Subcutaneous adipose tissue (tissue), 4 donors: Measurements from ENCODE around the gene NSUN2. TPM values are rescaled to one million over a fixed set of nuclear protein-coding genes. Genes with fewer than 3 reads are reported as not detected.

ENCODE experiments used
- total RNA-seq, 4 donors: library from RNA; depleted of rRNA; stranded (reverse); fragments of >200 nt; gene quantifications; one replicate each; pipeline ENCODE4 v1.1.0, GENCODE V29; 2016
- TF ChIP-seq, protein P1 (sequence below): fragments of 450-650 bp; IDR thresholded peaks from one replicate; pipeline ENCODE4 v1.5.1; 2016; ENCODE audit warnings: low read depth, mild to moderate bottlenecking, control low read depth, antibody characterized with exemption, moderate library complexity

Gene NSUN2
- total RNA-seq, 4 donors from 2014 or later = 37.7 to 51.6 (median 42.1) TPM

DNA sequence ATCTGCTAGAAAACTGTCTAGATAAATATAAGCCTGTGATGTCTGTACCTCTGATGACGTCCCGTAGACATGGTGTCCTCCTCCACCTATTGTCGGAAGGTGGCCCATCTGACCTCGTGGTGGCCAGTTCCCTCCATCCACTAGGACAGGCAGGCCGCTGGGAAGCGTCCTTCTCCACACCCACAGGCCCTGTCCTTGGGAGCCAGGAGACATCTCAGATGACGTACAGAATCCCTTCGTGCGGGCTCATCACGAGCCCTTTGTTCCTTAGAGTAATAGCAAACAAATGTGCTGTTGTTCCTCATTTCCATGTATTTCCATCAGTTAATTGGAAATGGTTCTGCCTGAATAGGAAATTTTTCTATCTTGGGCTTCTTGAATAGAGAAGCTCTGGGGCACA lies 42.0 kb upstream of the NSUN2 start:
- TF ChIP-seq, protein P1, sequence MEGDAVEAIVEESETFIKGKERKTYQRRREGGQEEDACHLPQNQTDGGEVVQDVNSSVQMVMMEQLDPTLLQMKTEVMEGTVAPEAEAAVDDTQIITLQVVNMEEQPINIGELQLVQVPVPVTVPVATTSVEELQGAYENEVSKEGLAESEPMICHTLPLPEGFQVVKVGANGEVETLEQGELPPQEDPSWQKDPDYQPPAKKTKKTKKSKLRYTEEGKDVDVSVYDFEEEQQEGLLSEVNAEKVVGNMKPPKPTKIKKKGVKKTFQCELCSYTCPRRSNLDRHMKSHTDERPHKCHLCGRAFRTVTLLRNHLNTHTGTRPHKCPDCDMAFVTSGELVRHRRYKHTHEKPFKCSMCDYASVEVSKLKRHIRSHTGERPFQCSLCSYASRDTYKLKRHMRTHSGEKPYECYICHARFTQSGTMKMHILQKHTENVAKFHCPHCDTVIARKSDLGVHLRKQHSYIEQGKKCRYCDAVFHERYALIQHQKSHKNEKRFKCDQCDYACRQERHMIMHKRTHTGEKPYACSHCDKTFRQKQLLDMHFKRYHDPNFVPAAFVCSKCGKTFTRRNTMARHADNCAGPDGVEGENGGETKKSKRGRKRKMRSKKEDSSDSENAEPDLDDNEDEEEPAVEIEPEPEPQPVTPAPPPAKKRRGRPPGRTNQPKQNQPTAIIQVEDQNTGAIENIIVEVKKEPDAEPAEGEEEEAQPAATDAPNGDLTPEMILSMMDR = no peak

DNA sequence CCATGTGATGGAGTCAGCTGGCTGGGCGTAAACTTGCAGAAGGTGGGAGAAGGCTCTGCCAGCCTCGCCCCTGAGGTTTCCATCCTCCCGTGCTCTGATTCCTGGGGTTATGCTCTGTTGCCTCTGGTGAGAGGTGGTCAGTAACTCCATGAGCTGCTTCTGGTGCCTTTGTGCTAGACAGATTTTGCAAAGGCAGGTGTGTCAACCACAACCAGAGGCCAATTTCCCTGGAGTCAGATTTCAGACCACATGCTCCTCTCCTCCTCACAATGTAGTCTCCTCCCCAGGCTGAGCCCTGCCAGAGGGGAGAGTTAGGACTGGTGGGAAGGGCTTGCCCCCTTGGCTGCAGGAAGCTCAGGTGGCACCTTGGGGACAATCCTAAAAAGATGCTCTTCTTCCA lies 41.6 kb upstream of the NSUN2 start:
- TF ChIP-seq, protein P1 = no peak

DNA sequence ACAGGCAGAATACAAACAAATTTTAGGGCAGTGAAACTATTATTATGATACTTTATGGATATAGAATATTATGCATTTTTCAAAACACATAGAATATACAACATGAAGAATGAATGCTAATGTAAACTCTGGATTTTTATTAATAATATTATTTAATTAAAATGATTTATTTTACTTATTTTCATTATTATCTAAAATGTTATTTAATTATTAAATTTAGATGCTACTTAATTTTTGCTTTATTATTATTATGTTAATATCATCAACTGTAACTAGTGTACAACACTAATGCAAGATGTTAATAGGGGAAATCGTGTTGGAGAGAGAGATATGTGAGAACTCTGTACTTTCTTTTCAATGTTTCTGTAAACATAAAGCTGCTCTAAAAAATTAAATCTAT lies 41.1 kb upstream of the NSUN2 start:
- TF ChIP-seq, protein P1 = no peak

DNA sequence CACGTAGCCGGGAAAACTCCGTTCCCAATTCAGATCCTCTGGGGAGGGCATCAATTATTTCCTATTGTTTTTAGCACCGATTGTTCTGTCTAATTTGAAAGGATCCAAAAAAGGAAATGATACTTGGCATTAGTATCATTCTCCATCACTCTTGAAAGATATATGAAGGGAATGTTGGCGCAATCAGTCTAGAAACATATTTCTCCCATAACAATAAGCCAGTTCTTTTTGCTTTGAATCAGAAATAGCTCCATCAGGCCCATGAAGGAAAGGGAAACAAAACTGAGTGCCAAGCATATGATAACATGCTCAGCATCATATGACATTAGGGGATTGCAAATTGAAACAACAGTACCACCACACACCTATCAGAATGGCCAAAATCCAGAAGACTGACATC lies 40.2 kb upstream of the NSUN2 start:
- TF ChIP-seq, protein P1 = no peak

DNA sequence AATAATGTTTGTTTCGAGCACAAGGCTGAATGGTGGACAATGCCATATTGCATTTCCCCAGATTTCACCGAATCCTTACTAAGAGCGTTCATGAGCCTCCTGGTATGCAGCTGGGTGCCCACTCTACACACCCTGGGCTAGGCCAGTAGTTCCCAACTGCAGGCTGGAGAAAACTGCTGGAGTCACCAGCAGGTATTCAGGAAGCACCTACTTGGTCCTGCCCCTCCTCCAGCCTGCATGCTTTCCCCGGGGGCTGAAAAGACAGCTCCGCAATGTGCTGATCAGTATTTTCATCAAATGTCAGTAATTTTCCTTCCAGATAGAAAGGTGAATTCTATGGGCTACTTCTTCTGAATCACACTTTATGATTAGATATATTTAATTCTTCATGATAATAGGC lies 34.8 kb upstream of the NSUN2 start:
- TF ChIP-seq, protein P1 = no peak

DNA sequence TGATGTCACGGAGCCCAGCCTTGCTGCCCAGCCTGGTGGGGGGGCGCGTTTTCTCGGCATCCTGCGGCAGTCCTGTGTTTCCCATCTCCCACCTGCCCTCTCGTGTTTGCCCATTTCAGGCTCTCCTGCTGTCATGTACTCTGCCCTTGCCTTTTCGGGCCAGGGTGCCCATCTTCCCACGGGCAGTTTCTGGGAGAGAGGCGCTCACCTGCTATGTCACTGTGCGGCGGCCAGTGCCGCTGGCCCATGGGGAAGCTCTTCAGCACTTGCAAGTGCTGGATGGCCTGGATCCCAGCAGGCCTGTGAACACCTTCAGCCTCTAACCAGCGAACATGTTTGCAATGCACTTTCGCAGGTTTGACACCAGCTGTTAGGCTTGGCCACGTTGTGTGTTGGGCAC lies 33.9 kb upstream of the NSUN2 start:
- TF ChIP-seq, protein P1 = no peak

DNA sequence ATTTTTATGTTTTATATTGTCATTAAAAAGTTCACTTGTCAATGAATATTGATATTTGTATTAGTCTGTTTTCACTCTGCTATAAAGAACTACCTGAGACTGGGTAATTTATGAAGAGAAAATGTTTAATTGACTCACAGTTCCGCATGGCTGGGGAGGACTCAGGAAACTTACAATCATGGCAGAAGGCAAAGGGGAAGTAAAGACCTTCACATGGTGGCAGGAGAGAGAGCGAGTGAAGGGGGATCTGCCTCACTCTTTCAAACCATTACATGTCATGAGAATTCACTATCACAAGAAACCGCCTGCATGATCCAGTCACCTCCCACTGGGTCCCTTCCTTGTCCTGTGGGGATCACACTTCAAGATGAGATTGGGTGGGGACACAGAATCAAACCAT lies 27.8 kb upstream of the NSUN2 start:
- TF ChIP-seq, protein P1 = no peak
